Retinal pigment epithelial cell (primary cell): Measurements from ENCODE around the gene THBS1.
A peak's percentile ranks its signal among the peaks of the same experiment; 100 is the strongest.

ENCODE experiments used
- DNase-seq: peaks from one replicate; pipeline ENCODE4 v3.0.0-alpha.2; 2010; ENCODE audit warnings: low read depth
- H3K4me3 ChIP-seq: 2 replicates; pipeline ENCODE4 v1.5.1; 2011; ENCODE audit warnings: mild to moderate bottlenecking, low read length, control low read depth, moderate library complexity
- TF ChIP-seq, protein P1 (sequence below): conservative IDR thresholded peaks from 2 replicates; pipeline ENCODE4 v1.5.1; 2011; ENCODE audit warnings: low read depth, low read length, control low read depth, inconsistent platforms

Gene THBS1

DNA sequence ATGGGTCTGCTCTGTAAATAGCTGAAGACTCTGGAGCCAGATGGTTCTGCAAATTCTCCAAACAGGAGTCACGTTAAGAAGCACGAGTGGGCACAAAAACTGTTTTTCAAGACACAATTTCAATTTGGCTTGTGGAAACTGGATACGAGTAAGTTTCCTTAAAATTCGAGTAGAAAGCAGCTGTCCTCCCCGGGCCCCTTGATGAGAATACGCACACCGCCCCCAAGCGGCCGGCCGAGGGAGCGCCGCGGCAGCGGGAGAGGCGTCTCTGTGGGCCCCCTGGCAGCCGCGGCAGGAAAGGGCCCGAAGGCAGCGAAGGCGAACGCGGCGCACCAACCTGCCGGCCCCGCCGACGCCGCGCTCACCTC is 778 bp upstream of the THBS1 start:
- TF ChIP-seq, protein P1, sequence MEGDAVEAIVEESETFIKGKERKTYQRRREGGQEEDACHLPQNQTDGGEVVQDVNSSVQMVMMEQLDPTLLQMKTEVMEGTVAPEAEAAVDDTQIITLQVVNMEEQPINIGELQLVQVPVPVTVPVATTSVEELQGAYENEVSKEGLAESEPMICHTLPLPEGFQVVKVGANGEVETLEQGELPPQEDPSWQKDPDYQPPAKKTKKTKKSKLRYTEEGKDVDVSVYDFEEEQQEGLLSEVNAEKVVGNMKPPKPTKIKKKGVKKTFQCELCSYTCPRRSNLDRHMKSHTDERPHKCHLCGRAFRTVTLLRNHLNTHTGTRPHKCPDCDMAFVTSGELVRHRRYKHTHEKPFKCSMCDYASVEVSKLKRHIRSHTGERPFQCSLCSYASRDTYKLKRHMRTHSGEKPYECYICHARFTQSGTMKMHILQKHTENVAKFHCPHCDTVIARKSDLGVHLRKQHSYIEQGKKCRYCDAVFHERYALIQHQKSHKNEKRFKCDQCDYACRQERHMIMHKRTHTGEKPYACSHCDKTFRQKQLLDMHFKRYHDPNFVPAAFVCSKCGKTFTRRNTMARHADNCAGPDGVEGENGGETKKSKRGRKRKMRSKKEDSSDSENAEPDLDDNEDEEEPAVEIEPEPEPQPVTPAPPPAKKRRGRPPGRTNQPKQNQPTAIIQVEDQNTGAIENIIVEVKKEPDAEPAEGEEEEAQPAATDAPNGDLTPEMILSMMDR = peak; percentile 89
- peak overlapping the region; percentile 92 for H3K4me3 ChIP-seq
- no peak for DNase-seq

DNA sequence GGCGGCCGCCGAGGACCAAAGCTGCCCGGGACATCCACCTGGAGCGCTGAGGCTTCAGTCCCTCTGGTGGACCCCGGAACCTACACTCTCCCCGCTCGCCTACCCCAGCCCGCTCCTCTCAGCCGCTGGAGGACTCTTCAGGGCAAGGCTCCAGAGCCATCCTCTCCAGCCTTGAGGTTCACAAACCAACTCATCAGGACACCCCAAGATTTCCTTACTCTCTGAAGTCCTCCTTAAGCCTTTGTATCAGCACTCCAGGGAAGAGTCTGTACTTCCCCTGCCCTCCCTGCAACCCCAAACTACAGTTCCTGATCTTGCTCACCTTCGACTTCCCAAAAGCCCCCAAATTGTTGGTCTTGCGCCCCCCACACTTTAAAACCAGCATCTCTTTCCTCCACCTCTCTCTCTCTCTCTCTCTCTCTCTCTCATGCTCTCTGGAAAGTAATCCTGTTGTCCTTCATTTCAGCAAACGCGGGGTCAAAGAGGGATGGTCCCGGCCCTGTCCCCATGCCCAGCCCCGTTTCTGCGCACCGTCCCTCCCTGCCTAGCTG is 438 bp downstream of the THBS1 start:
- no peak for DNase-seq
- peak overlapping the region; percentile 92 for H3K4me3 ChIP-seq
- TF ChIP-seq, protein P1 = no peak

- TF ChIP-seq, protein P1 = peak; percentile 73
- no peak for DNase-seq
- peak overlapping the region; percentile 92 for H3K4me3 ChIP-seq
Measured at GRCh38 chr15:39581793-39582285, 960 bp downstream of the THBS1 start.

- TF ChIP-seq, protein P1 = no peak
- H3K4me3 ChIP-seq = peak overlapping the region; percentile 92
- DNase-seq = no peak
Measured at GRCh38 chr15:39582286-39582976, 1.6 kb downstream of the THBS1 start.

DNA sequence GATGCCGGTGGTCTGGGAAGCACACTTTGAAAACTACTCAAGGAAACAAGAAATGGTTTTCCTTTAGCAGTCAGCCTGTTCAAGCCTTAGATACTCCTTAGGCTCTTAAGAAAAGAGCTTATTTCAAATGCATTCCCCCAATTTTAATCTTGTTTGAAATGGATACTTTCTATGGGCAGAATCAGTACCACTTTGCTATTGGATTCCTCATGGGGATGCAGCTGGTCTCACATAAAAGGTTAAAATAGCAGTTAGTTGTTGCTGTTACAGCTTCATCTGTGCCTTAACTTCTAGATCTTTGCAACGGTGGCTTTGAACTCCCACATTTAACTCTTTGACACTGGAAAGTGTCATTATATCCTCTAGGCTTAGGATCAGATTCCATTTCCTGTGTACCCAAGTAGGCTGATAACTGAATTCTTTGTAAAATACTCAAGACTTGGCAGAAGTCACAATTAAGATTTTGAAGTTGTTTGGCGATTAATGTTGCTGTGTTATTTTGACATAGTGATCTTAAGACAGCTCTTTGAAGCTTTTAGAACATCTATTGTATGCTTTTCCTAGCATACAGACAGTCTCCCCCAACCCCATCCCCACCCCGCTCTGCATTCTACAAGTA is 2.2 kb downstream of the THBS1 start:
- no peak for DNase-seq
- TF ChIP-seq, protein P1 = no peak
- H3K4me3 ChIP-seq = peak overlapping the region; percentile 92

DNA sequence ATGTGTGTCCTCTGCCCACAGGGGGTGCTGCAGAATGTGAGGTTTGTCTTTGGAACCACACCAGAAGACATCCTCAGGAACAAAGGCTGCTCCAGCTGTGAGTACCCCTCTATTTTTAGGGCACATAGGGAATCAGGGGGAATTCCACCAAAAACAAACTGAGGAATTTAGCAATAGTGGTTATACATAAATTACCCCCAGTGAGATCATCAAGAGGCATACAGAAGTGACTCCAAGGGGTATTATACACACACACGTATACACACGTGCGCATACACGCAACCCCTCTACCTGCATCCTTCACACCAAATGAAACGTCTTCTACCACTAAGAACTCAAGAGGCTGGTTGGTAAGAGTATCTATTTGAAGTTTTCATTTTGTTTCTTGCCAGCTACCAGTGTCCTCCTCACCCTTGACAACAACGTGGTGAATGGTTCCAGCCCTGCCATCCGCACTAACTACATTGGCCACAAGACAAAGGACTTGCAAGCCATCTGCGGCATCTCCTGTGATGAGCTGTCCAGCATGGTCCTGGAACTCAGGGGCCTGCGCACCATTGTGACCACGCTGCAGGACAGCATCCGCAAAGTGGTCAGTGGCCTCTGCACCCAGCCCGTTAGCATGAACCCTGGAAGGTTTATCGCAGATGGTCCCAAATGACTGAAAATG is 2.9 kb downstream of the THBS1 start:
- DNase-seq = no peak
- H3K4me3 ChIP-seq = peak overlapping the region; percentile 92

More for the DNA sequence above, 2.9 kb downstream of the THBS1 start:
- TF ChIP-seq, protein P1 = peak; percentile 56
